Measurements from ENCODE around the gene AIFM3. TPM values are rescaled to one million over a fixed set of nuclear protein-coding genes. Genes with fewer than 3 reads are reported as not detected.

AIFM3 gene
- total and polyA plus RNA-seq, 2 of the 13 experiments (the other 11 are each of a cell fraction or from before 2014, with no cell fraction given): 9.0 to 15.3 TPM

- TF ChIP-seq ELF1 (CRISPR knock-in tag; IDR thresholded peaks at IDR 0.05): no peak
- TF ChIP-seq, protein P1, sequence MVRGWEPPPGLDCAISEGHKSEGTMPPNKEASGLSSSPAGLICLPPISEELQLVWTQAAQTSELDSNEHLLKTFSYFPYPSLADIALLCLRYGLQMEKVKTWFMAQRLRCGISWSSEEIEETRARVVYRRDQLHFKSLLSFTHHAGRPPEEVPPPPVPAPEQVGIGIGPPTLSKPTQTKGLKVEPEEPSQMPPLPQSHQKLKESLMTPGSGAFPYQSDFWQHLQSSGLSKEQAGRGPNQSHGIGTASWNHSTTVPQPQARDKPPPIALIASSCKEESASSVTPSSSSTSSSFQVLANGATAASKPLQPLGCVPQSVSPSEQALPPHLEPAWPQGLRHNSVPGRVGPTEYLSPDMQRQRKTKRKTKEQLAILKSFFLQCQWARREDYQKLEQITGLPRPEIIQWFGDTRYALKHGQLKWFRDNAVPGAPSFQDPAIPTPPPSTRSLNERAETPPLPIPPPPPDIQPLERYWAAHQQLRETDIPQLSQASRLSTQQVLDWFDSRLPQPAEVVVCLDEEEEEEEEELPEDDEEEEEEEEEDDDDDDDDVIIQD (CRISPR knock-in tag; IDR thresholded peaks at IDR 0.05; ENCODE audit: low read depth): no peak
- peak; percentile 97 for TF ChIP-seq CEBPB (IDR thresholded peaks at IDR 0.05; ENCODE audit: borderline replicate concordance, low read depth, low read length)
- TF ChIP-seq XBP1 (CRISPR knock-in tag; IDR thresholded peaks at IDR 0.05): no peak
- TF ChIP-seq CENPX (CRISPR knock-in tag; IDR thresholded peaks at IDR 0.05): no peak
- TF ChIP-seq ESRRA (CRISPR knock-in tag; IDR thresholded peaks at IDR 0.05; ENCODE audit: low read depth): no peak
- TF ChIP-seq, protein P2, sequence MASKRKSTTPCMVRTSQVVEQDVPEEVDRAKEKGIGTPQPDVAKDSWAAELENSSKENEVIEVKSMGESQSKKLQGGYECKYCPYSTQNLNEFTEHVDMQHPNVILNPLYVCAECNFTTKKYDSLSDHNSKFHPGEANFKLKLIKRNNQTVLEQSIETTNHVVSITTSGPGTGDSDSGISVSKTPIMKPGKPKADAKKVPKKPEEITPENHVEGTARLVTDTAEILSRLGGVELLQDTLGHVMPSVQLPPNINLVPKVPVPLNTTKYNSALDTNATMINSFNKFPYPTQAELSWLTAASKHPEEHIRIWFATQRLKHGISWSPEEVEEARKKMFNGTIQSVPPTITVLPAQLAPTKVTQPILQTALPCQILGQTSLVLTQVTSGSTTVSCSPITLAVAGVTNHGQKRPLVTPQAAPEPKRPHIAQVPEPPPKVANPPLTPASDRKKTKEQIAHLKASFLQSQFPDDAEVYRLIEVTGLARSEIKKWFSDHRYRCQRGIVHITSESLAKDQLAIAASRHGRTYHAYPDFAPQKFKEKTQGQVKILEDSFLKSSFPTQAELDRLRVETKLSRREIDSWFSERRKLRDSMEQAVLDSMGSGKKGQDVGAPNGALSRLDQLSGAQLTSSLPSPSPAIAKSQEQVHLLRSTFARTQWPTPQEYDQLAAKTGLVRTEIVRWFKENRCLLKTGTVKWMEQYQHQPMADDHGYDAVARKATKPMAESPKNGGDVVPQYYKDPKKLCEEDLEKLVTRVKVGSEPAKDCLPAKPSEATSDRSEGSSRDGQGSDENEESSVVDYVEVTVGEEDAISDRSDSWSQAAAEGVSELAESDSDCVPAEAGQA (IDR thresholded peaks at IDR 0.05; ENCODE audit: low read depth): no peak
- TF ChIP-seq, protein P2 (CRISPR knock-in tag; IDR thresholded peaks at IDR 0.05; ENCODE audit: borderline replicate concordance): no peak
- no peak for TF ChIP-seq ARID3A (IDR thresholded peaks at IDR 0.05; ENCODE audit: low read depth, low read length)
- TF ChIP-seq, protein P3, sequence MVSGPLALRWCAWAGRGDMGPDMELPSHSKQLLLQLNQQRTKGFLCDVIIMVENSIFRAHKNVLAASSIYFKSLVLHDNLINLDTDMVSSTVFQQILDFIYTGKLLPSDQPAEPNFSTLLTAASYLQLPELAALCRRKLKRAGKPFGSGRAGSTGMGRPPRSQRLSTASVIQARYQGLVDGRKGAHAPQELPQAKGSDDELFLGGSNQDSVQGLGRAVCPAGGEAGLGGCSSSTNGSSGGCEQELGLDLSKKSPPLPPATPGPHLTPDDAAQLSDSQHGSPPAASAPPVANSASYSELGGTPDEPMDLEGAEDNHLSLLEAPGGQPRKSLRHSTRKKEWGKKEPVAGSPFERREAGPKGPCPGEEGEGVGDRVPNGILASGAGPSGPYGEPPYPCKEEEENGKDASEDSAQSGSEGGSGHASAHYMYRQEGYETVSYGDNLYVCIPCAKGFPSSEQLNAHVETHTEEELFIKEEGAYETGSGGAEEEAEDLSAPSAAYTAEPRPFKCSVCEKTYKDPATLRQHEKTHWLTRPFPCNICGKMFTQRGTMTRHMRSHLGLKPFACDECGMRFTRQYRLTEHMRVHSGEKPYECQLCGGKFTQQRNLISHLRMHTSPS (CRISPR knock-in tag; IDR thresholded peaks at IDR 0.05; ENCODE audit: low read depth): 0 out of 2 replicates have a peak, but pooled peaks have one; percentile 15
- TF ChIP-seq ELF3 (CRISPR knock-in tag; IDR thresholded peaks at IDR 0.05): peak; percentile 50; the same call in 1 of the 2 replicates
- no peak for TF ChIP-seq ZNF891 (CRISPR knock-in tag; IDR thresholded peaks at IDR 0.05)
- TF ChIP-seq SALL1 (CRISPR knock-in tag; IDR thresholded peaks at IDR 0.05): peak; percentile 29
Observed at GRCh38 chr22:20953668-20954500, 13.2 kb upstream of the AIFM3 start (continued).
